HepG2 (cell line): ENCODE measurements around the gene AP3D1. TPM values are rescaled to one million over a fixed set of nuclear protein-coding genes. Genes with fewer than 3 reads are reported as not detected.
A peak's percentile ranks its signal among the peaks of the same experiment; 100 is the strongest.

ENCODE experiments used
- ATAC-seq: fragments of 200-7000 bp; cut with Tn5 transposase; 3 replicates; pipeline ENCODE4 v1.9.1; 2020; ENCODE audit warnings: mild to moderate bottlenecking, moderate library complexity
- BruUV-seq: library from RNA; stranded (reverse); fragments of 400-500 nt; replicated peaks from 2 replicates; lab custom pipeline; 2021; lab: Mats Ljungman, UMichigan
- CTCF ChIA-PET: fragments of 300-600 bp; formaldehyde crosslinking; extraction: SDS; loops from one replicate; lab custom pipeline; 2021; ENCODE audit warnings: low total read pairs, inconsistent platforms, low intra/inter-chr PET ratio; lab: Yijun Ruan, JAX
- POLR2A ChIA-PET: fragments of 350-600 bp; sonication (Branson Sonifier 250); formaldehyde crosslinking; loops from one replicate; lab custom pipeline; 2020; ENCODE audit warnings: antibody characterized with exemption, inconsistent platforms; lab: Yijun Ruan, JAX
- DNase-seq: peaks from one replicate; pipeline ENCODE4 v3.0.0-alpha.2; 2015; ENCODE audit warnings: low spot score
- FAIRE-seq: peaks from 3 replicates; lab custom pipeline; 2011; peaks lifted over from hg19 to GRCh38; lab: Jason Lieb, UNC
- H2AFZ ChIP-seq: one replicate; pipeline ENCODE4 v1.6.1; 2011; ENCODE audit warnings: low read length, inconsistent platforms
- H3K27ac ChIP-seq: fragments of 300-600 bp; 3 replicates; pipeline ENCODE4 v1.8.0; 2011; ENCODE audit warnings: mixed run types, mild to moderate bottlenecking, mixed read lengths, low read length, inconsistent platforms; ENCODE audit not compliant: insufficient read depth; ENCODE audit errors: extremely low read length
- H3K27me3 ChIP-seq, 2 experiments: fragments of 200-600 bp in 1 of 2; 2 replicates in 1 of 2; 3 replicates in 1 of 2; pipeline versions ENCODE4 v1.6.0 to v1.8.0; 2011; ENCODE audit warnings: low read length in 2 of 2, mild to moderate bottlenecking in 2 of 2, moderate library complexity in 2 of 2, inconsistent platforms in 1 of 2; ENCODE audit not compliant: insufficient read depth in 2 of 2, control insufficient read depth in 1 of 2
- H3K36me3 ChIP-seq, 2 experiments: fragments of 200-600 bp in 1 of 2; replicated peaks in 1 of 2; 2 replicates in 1 of 2; 3 replicates in 1 of 2; pipeline versions ENCODE4 v1.5.1 to v1.8.0; 2011; ENCODE audit warnings: low read length in 2 of 2, inconsistent platforms in 1 of 2; ENCODE audit not compliant: insufficient read depth in 2 of 2, control insufficient read depth in 1 of 2
- H3K4me1 ChIP-seq: 2 replicates; pipeline ENCODE4 v1.5.1; 2012; ENCODE audit warnings: low read length, inconsistent platforms; ENCODE audit not compliant: insufficient read depth
- H3K4me2 ChIP-seq: 2 replicates; pipeline ENCODE4 v1.6.0; 2011; ENCODE audit warnings: low read depth, low read length, inconsistent platforms
- H3K4me3 ChIP-seq, 3 experiments: fragments of 200-600 bp in 1 of 3; sonication (generic), shearing (Covaris generic) in 1 of 3; replicated peaks in 1 of 3; 2 replicates each; pipeline ENCODE4 v1.5.1; 2011 to 2016; ENCODE audit warnings: low read length in 3 of 3, inconsistent platforms in 2 of 3, low read depth in 2 of 3, mild to moderate bottlenecking in 2 of 3, control low read depth in 1 of 3, mixed read lengths in 1 of 3; ENCODE audit not compliant: insufficient read depth in 1 of 3
- H3K79me2 ChIP-seq: one replicate; pipeline ENCODE4 v1.6.1; 2011; ENCODE audit warnings: low read length, inconsistent platforms; ENCODE audit not compliant: insufficient read depth
- H3K9ac ChIP-seq: 2 replicates; pipeline ENCODE4 v1.6.0; 2011; ENCODE audit warnings: mild to moderate bottlenecking, low read depth, low read length, inconsistent platforms; ENCODE audit not compliant: insufficient read depth
- H3K9me3 ChIP-seq: 2 replicates; pipeline ENCODE4 v1.5.1; 2012; ENCODE audit warnings: mild to moderate bottlenecking, low read length
- H4K20me1 ChIP-seq: 2 replicates; pipeline ENCODE4 v1.6.0; 2011; ENCODE audit warnings: inconsistent platforms, mild to moderate bottlenecking, low read length, moderate library complexity; ENCODE audit not compliant: insufficient read depth
- ARID4A ChIP-seq: sonication (generic); formaldehyde crosslinking; IDR thresholded peaks from 2 replicates; pipeline ENCODE4 v1.5.0; 2020; ENCODE audit warnings: mild to moderate bottlenecking, missing genetic modification reagents, borderline replicate concordance
- CTCF ChIP-seq: sonication (generic); formaldehyde crosslinking; IDR thresholded peaks from 2 replicates; pipeline ENCODE4 v1.5.0; 2020; ENCODE audit warnings: mild to moderate bottlenecking, missing genetic modification reagents, moderate library complexity
- JUN ChIP-seq: sonication (generic); formaldehyde crosslinking; IDR thresholded peaks from 2 replicates; pipeline ENCODE4 v1.4.0; 2020; ENCODE audit warnings: mild to moderate bottlenecking, missing genetic modification reagents
- KDM4B ChIP-seq: sonication (generic); formaldehyde crosslinking; IDR thresholded peaks from 2 replicates; pipeline ENCODE4 v1.4.0; 2020; ENCODE audit warnings: missing genetic modification reagents
- SAFB2 ChIP-seq: sonication (generic); formaldehyde crosslinking; IDR thresholded peaks from 2 replicates; pipeline ENCODE4 v1.5.1; 2020; ENCODE audit warnings: missing genetic modification reagents, low read depth, mild to moderate bottlenecking, borderline replicate concordance
- SALL1 ChIP-seq: sonication (generic); formaldehyde crosslinking; IDR thresholded peaks from 2 replicates; pipeline ENCODE4 v1.8.0; 2022; ENCODE audit warnings: mild to moderate bottlenecking, missing genetic modification reagents
- SAP130 ChIP-seq: IDR thresholded peaks from 2 replicates; pipeline ENCODE4 v1.6.1; 2016; ENCODE audit warnings: low read depth
- SIN3A ChIP-seq: IDR thresholded peaks from 2 replicates; pipeline ENCODE4 v1.6.1; 2011; ENCODE audit warnings: low read depth, mild to moderate bottlenecking, control low read depth, low read length, borderline replicate concordance
- TAF1 ChIP-seq: sonication (generic); formaldehyde crosslinking; IDR thresholded peaks from 2 replicates; pipeline ENCODE4 v1.4.0; 2020; ENCODE audit warnings: missing genetic modification reagents
- THAP11 ChIP-seq: IDR thresholded peaks from 2 replicates; pipeline ENCODE4 v1.6.1; 2016; ENCODE audit warnings: missing biosample characterization, missing genetic modification reagents
- ZNF687 ChIP-seq: sonication (generic); formaldehyde crosslinking; IDR thresholded peaks from 2 replicates; pipeline ENCODE4 v1.5.1; 2020; ENCODE audit warnings: mild to moderate bottlenecking, missing genetic modification reagents, moderate library complexity
- ZNF784 ChIP-seq: sonication (generic); formaldehyde crosslinking; IDR thresholded peaks from 2 replicates; pipeline ENCODE4 v1.5.1; 2020; ENCODE audit warnings: missing genetic modification reagents, mild to moderate bottlenecking, borderline replicate concordance
- WGBS: methylation state at CpG from one replicate; pipeline ENCODE4 v1.1.6; 2017; ENCODE audit warnings: low lambda C conversion rate; 5-methylcytosine and 5-hydroxymethylcytosine counted together
- in situ Hi-C: cut with HindIII; loops from 2 replicates; pipeline ENCODE4 v1.10.0; 2017; ENCODE audit warnings: low pct_unique_long_range_greater_than_20kb; ENCODE audit not compliant: extremely low pct_ligation_motif_present
- intact Hi-C: fragments of 100-400 bp; cut with micrococcal nuclease; formaldehyde crosslinking; loops from one replicate; pipeline ENCODE4 v1.10.0; 2022; ENCODE audit not compliant: unreplicated experiment
- polyA plus RNA-seq, 8 experiments: library from polyadenylated mRNA; depleted of rRNA in 3 of 8; stranded (reverse) in 7 of 8; unstranded in 1 of 8; fragments of >200 nt; fragmentation: Illumina TruSeq in 4 of 8; extraction: Trizol in 4 of 8; gene quantifications; 2 replicates each; pipeline versions ENCODE4 v1.2.1 to v1.2.3, GENCODE V29; 2011 to 2016; ENCODE audit warnings: low read depth in 4 of 8, missing spikeins in 1 of 8, mixed read lengths in 1 of 8; ENCODE audit not compliant: insufficient read depth in 1 of 8
- total RNA-seq, 5 experiments: library from RNA; depleted of rRNA; stranded (reverse); fragments of >200 nt; fragmentation: Illumina TruSeq; extraction: Trizol; gene quantifications; 2 replicates each; pipeline ENCODE4 v1.2.3, GENCODE V29; 2016; ENCODE audit warnings: low read depth in 1 of 5

Gene AP3D1
- total and polyA plus RNA-seq, 2 of the 13 experiments (the other 11 are each of a cell fraction or from before 2014, with no cell fraction given), result 68.0 to 82.6 TPM

- CTCF ChIA-PET, result no interaction called here
- FAIRE-seq, result peak; percentile 32
- WGBS, result no CpG with 5 or more reads among the region's 70 CpGs
- Histone ChIP-seq H3K36me3 (peaks cover 11 to 22% of the 10 kb centered on the region in 2 experiments; a peak in 4 of 5 replicates), H3K9ac (peak within 1 kb of the TSS; percentile 77), H4K20me1 (no peaks in the 10 kb centered on the region), H3K4me2 (peak within 1 kb of the TSS; percentile 99), H2AFZ (no peak within 1 kb of the TSS), H3K79me2 (peaks cover 7% of the 10 kb centered on the region), H3K4me3 (peak within 1 kb of the TSS; percentile 73 to 86 (median 81)), H3K4me1 (peaks cover 24% of the 10 kb centered on the region), H3K27ac (peak within 1 kb of the TSS; percentile 83), H3K27me3 (no peaks in the 10 kb centered on the region), H3K9me3 (no peaks in the 10 kb centered on the region)
- POLR2A ChIA-PET, result no interaction called here
- peak; percentile 89 for DNase-seq
- intact Hi-C loops (no loop called here), in situ Hi-C loops (no loop called here)
- BruUV-seq, result no TSS peak
- ATAC-seq, result peak; percentile 94
- TF ChIP-seq CTCF (CRISPR knock-in tag) (peak; percentile 74), ARID4A (CRISPR knock-in tag) (peak; percentile 46), KDM4B (0 out of 2 replicates have a peak, but pooled peaks have one; percentile 23), ZNF784 (CRISPR knock-in tag) (0 out of 2 replicates have a peak, but pooled peaks have one; percentile 14), THAP11 (CRISPR knock-in tag) (no peak), SAP130 (CRISPR knock-in tag) (peak; percentile 80), ZNF687 (peak; percentile 71; the same call in 1 of the 2 replicates), SAFB2 (CRISPR knock-in tag) (no peak), SIN3A (peak; percentile 69; the same call in 1 of the 2 replicates), SALL1 (peak; percentile 5; the same call in 1 of the 2 replicates), JUN (CRISPR knock-in tag) (0 out of 2 replicates have a peak, but pooled peaks have one; percentile 1), TAF1 (CRISPR knock-in tag) (peak; percentile 13; the same call in 1 of the 2 replicates)
Measured at GRCh38 chr19:2096480-2097202, 54.7 kb downstream of the AP3D1 start, which contains the start of gene IZUMO4. TSS of gene IZUMO4 (plus strand) at chr19:2096915. CDS start at chr19:2096946, 31 bp downstream.
